SK-N-MC (cell line): Measurements from ENCODE around the gene AFF3.
"Not testable (repeated sequence)": the region's sequence is repeated elsewhere in the genome, so short reads cannot be mapped to it uniquely, and the experiment has no call there.

Experiments used
- EZH2 ChIP-seq: fragments of 200-600 bp; sonication (generic); IDR thresholded peaks from one replicate; pipeline ENCODE4 v1.6.1; 2017; ENCODE audit warnings: antibody characterized with exemption
- POLR2AphosphoS5 ChIP-seq: IDR thresholded peaks from 2 replicates; pipeline ENCODE4 v1.6.1; 2012; ENCODE audit warnings: mild to moderate bottlenecking, low read depth, low read length, borderline replicate concordance

DNA sequence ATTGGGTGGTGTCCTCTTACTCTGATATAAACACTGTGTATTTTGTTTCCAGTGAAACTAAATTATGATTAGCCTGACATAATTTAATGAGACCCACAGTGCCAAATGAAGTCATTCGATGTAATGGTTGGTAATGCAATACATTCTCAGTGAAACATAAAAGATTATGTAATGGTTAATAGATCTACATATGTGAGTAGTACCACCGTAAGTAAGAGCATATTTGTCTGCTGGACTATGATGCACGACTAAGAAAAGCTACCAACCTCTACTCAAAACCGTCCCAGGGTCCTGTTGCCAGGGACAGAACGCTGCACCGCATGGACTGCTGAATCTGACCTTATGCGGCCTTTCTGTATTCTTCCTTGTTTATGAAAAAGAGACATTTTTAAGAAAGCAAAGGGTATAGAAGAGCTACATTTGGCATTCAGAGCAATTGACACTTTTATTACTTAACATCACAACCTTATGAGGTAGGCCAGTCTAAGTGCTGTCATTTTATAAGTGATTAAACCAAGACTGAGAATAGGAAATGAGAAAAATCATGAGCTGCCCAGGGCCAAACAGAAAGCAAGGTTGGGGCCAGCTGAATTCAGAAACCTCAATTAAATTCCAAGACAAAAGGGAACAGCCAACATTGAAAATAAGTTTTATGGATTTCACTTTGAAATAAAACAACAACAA, 44.6 kb downstream of the AFF3 start:
- TF ChIP-seq POLR2AphosphoS5, EZH2: not testable (repeated sequence)
